Uterus (tissue), 4 donors: ENCODE data around the gene ARHGEF19. TPM values are rescaled to one million over a fixed set of nuclear protein-coding genes. Genes with fewer than 3 reads are reported as not detected.

ENCODE experiments used
- DNase-seq, 2 donors: peaks; one replicate each; pipeline ENCODE4 v3.0.0-alpha.2; 2019 to 2020
- H3K27ac ChIP-seq, 2 donors: fragments of 200-600 bp; sonication (generic); 1 replicate in 1 of 2; 2 replicates in 1 of 2; pipeline ENCODE4 v1.5.1; 2016 to 2018
- H3K27me3 ChIP-seq, 2 donors: fragments of 200-600 bp; sonication (generic); one replicate each; pipeline ENCODE4 v1.5.1; 2018 to 2019; ENCODE audit warnings: control low read depth in 1 of 2
- H3K36me3 ChIP-seq, 2 donors: fragments of 200-600 bp; sonication (generic); one replicate each; pipeline ENCODE4 v1.5.1; 2019; ENCODE audit warnings: control low read depth in 1 of 2
- H3K4me1 ChIP-seq, 2 donors: fragments of 200-600 bp; sonication (generic); one replicate each; pipeline ENCODE4 v1.5.1; 2018 to 2019; ENCODE audit warnings: control low read depth in 1 of 2
- H3K4me3 ChIP-seq, 2 donors: fragments of 200-600 bp; sonication (generic); 1 replicate in 1 of 2; 2 replicates in 1 of 2; pipeline ENCODE4 v1.5.1; 2018 to 2019; ENCODE audit warnings: mild to moderate bottlenecking in 1 of 2
- H3K9me3 ChIP-seq, 2 donors: fragments of 200-600 bp; sonication (generic); one replicate each; pipeline ENCODE4 v1.5.1; 2019; ENCODE audit warnings: control low read depth in 1 of 2
- CTCF ChIP-seq, 4 experiments: fragments of 200-600 bp in 2 of 4; fragments of 450-650 bp in 2 of 4; sonication (generic) in 2 of 4; IDR thresholded peaks; one replicate each; pipeline ENCODE4 v1.5.1; 2016 to 2019; ENCODE audit warnings: antibody characterized with exemption in 4 of 4, mild to moderate bottlenecking in 2 of 4, moderate library complexity in 1 of 4
- POLR2A ChIP-seq, 2 donors: fragments of 450-650 bp; IDR thresholded peaks; one replicate each; pipeline ENCODE4 v1.6.1; 2016; ENCODE audit warnings: antibody characterized with exemption in 2 of 2, mild to moderate bottlenecking in 1 of 2, moderate library complexity in 1 of 2
- intact Hi-C: fragments of 100-400 bp; cut with DNase I; formaldehyde crosslinking; loops from one replicate; pipeline ENCODE4 v1.15.1; 2023; ENCODE audit warnings: low total_unique reads
- total RNA-seq, 4 donors: library from RNA; depleted of rRNA in 3 of 4; stranded (reverse); fragments of >200 nt in 3 of 4; gene quantifications; one replicate each; pipeline versions ENCODE4 v1.1.0 to v1.2.4, GENCODE V29; 2014 to 2023
- donor health status: DM: yes; HTN: yes; CAD: no.

ARHGEF19 gene
- total RNA-seq, 4 donors from 2014 or later: 3.6 to 26.8 (median 12.2) TPM

- DNase-seq: no peak
- no peak overlapping the region for H3K4me3 ChIP-seq
- H3K36me3 ChIP-seq: no peaks in the 10 kb centered on the region
- intact Hi-C loops: loop anchor here (10.0 kb wide), 2 partner anchors 112 to 168 kb away; partner anchors contain the start of genes FAM131C and FBXO42
- H3K27ac ChIP-seq: peak overlapping the region in 1 of 2 donors; percentile 90
- no peaks in the 10 kb centered on the region for H3K9me3 ChIP-seq
- TF ChIP-seq POLR2A (IDR thresholded peaks at IDR 0.05): no peak
- H3K27me3 ChIP-seq: no peaks in the 10 kb centered on the region
- peaks cover 12 to 17% of the 10 kb centered on the region in 2 donors for H3K4me1 ChIP-seq
Observed at GRCh38 chr1:16242556-16243214, 30.2 kb upstream of the ARHGEF19 start.

GRCh38 chr1:16241221-16241708 is 28.8 kb upstream of the ARHGEF19 start:
- Histone ChIP-seq H3K27ac (no peak overlapping the region), H3K4me3 (no peak overlapping the region), H3K27me3 (no peaks in the 10 kb centered on the region), H3K9me3 (no peaks in the 10 kb centered on the region), H3K36me3 (no peaks in the 10 kb centered on the region), H3K4me1 (peaks cover 3 to 6% of the 10 kb centered on the region in 2 donors)
- intact Hi-C loops: loop anchor here (10.0 kb wide), 2 partner anchors 114 to 166 kb away; partner anchors contain the start of genes FAM131C and FBXO42
- TF ChIP-seq CTCF (IDR thresholded peaks at IDR 0.05) (no peak), POLR2A (IDR thresholded peaks at IDR 0.05) (no peak)
- DNase-seq: no peak

GRCh38 chr1:16239972-16240491 is 27.6 kb upstream of the ARHGEF19 start:
- Histone ChIP-seq H3K27ac (no peak overlapping the region), H3K9me3 (no peaks in the 10 kb centered on the region), H3K27me3 (no peaks in the 10 kb centered on the region), H3K4me3 (no peak overlapping the region), H3K36me3 (no peaks in the 10 kb centered on the region), H3K4me1 (peaks cover 3 to 5% of the 10 kb centered on the region in 2 donors)
- intact Hi-C loops: loop anchor here (10.0 kb wide), 2 partner anchors 115 to 165 kb away; partner anchors contain the start of genes FAM131C and FBXO42
- no peak for TF ChIP-seq CTCF (IDR thresholded peaks at IDR 0.05)
- TF ChIP-seq POLR2A (IDR thresholded peaks at IDR 0.05): no peak
- DNase-seq: no peak

GRCh38 chr1:16237343-16237830 is 24.9 kb upstream of the ARHGEF19 start:
- Histone ChIP-seq H3K27ac (peak overlapping the region; percentile 79 to 90), H3K4me3 (peak overlapping the region; percentile 50 to 51), H3K36me3 (no peaks in the 10 kb centered on the region), H3K4me1 (peaks cover 0 to 5% of the 10 kb centered on the region in 2 donors), H3K27me3 (no peaks in the 10 kb centered on the region), H3K9me3 (no peaks in the 10 kb centered on the region)
- intact Hi-C loops: no loop called here
- DNase-seq: no peak
- TF ChIP-seq CTCF (IDR thresholded peaks at IDR 0.05) (no peak), POLR2A (IDR thresholded peaks at IDR 0.05) (no peak)

- Histone ChIP-seq H3K36me3 (no peaks in the 10 kb centered on the region), H3K27me3 (no peaks in the 10 kb centered on the region), H3K4me3 (peak within 1 kb of the TSS; percentile 50 to 51), H3K27ac (peak within 1 kb of the TSS; percentile 79 to 90), H3K9me3 (no peaks in the 10 kb centered on the region), H3K4me1 (peaks cover 0 to 5% of the 10 kb centered on the region in 2 donors)
- TF ChIP-seq CTCF (IDR thresholded peaks at IDR 0.05) (peak in 1 of 4 experiments; percentile 21), POLR2A (IDR thresholded peaks at IDR 0.05) (peak in 1 of 2 donors; percentile 77)
- intact Hi-C loops: no loop called here
- peak; percentile 95 to 96 for DNase-seq
Observed at GRCh38 chr1:16236511-16237342, 24.3 kb upstream of the ARHGEF19 start, which contains the start of gene CPLANE2. Gene CPLANE2, minus strand, starts transcription at chr1:16237183. Its CDS starts 441 bp downstream, at chr1:16236742.
